ENCODE data around the gene UBE4A. TPM values are rescaled to one million over a fixed set of nuclear protein-coding genes. Genes with fewer than 3 reads are reported as not detected.

The UBE4A gene
- total and polyA plus RNA-seq, 10 of the 15 experiments (the other 5 are each of a cell fraction or from before 2014, with no cell fraction given), result 6.2 to 39.6 (median 30.3) TPM

- DNase-seq (ENCODE audit: low read depth, low spot score), result no peak
- Histone ChIP-seq H3K9me3 (replicated peaks; ENCODE audit: control insufficient read depth, insufficient read depth, low read length) (no peaks in the 10 kb centered on the region), H3K4me1 (ENCODE audit: control insufficient read depth, insufficient read depth, low read length) (no peaks in the 10 kb centered on the region), H3K9ac (ENCODE audit: control insufficient read depth, insufficient read depth, low read length) (no peak overlapping the region), H3K4me2 (ENCODE audit: control insufficient read depth, insufficient read depth) (no peak overlapping the region), H3K79me2 (ENCODE audit: control insufficient read depth, insufficient read depth, low read length) (no peaks in the 10 kb centered on the region), H4K20me1 (ENCODE audit: control insufficient read depth, insufficient read depth) (no peaks in the 10 kb centered on the region), H3K4me3 (no peak overlapping the region), H3K27ac (ENCODE audit: control insufficient read depth, insufficient read depth) (no peak overlapping the region), H3K27me3 (replicated peaks in 1 of 2; ENCODE audit: control insufficient read depth in 2 of 2, insufficient read depth in 2 of 2, low read length in 1 of 2) (no peaks in the 10 kb centered on the region), H3K36me3 (ENCODE audit: control insufficient read depth in 2 of 2, insufficient read depth in 2 of 2, low read length in 1 of 2) (no peaks in the 10 kb centered on the region), H2AFZ (ENCODE audit: control insufficient read depth, low read depth, low read length) (no peak overlapping the region; the same call in 1 of the 2 replicates)
- in situ Hi-C loops (cut with MboI) (no loop called here), intact Hi-C loops (cut with micrococcal nuclease; ENCODE audit: unreplicated experiment) (no loop called here)
- ChIA-PET RAD21 (ENCODE audit: unreplicated experiment) (no interaction called here), POLR2A (interaction anchor here (0.5 to 0.6 kb wide), 2 partner anchors 15 to 100 kb away, joined by 3 to 4 read pairs; no protein-coding TSS in a partner anchor), CTCF (interaction anchor here (1.4 to 3.6 kb wide), 3 partner anchors 13 to 140 kb away, joined by 3 to 17 read pairs (median 3); no protein-coding TSS in a partner anchor), SMC1A (ENCODE audit: uncharacterized antibody, unreplicated experiment) (interaction anchor here (1.2 to 1.7 kb wide), 2 partner anchors 43 to 140 kb away, joined by 3 to 4 read pairs; no protein-coding TSS in a partner anchor)
- FAIRE-seq, result no peak
- peak; percentile 91 for ATAC-seq
- TF ChIP-seq IKZF2 (IDR thresholded peaks at IDR 0.05) (peak; percentile 41; a peak in 2 of 4 replicates), TBL1XR1 (IDR thresholded peaks at IDR 0.05; ENCODE audit: low read depth, low read length) (no peak), SUPT20H (IDR thresholded peaks at IDR 0.05; ENCODE audit: borderline replicate concordance, control insufficient read depth, low read depth, low read length) (no peak), ATF7 (IDR thresholded peaks at IDR 0.05; ENCODE audit: low read depth) (peak; percentile 91), CHD1 (IDR thresholded peaks at IDR 0.05; ENCODE audit: low read depth, low read length) (no peak), WRNIP1 (IDR thresholded peaks at IDR 0.05; ENCODE audit: borderline replicate concordance, low read depth, low read length) (no peak), ZNF24 (IDR thresholded peaks at IDR 0.05) (no peak), EP300 (IDR thresholded peaks at IDR 0.05; ENCODE audit: borderline replicate concordance in 1 of 2, control insufficient read depth in 1 of 2, low read depth in 2 of 2, low read length in 2 of 2) (0 out of 4 replicates have a peak, but pooled peaks of 1 of the 2 experiments have one; percentile 21), SREBF2 (IDR thresholded peaks at IDR 0.05; ENCODE audit: low read length) (no peak), SP1 (IDR thresholded peaks at IDR 0.05; ENCODE audit: low read depth, low read length) (no peak)
- no TSS peak for BruUV-seq (replicated peaks)
- WGBS (ENCODE audit: insufficient coverage, insufficient replicate concordance, low lambda C conversion rate, missing lambda C conversion rate), result 19% methylated on average over 7 of the region's 7 CpGs
Measured at GRCh38 chr11:118338637-118339061, 20.8 kb upstream of the UBE4A start.
